GM11168 (cell line): Measurements from ENCODE around the gene OR10V1.

ENCODE experiments used
- in situ Hi-C: fragments of 300-500 bp; cut with MboI; formaldehyde crosslinking; loops from one replicate; pipeline ENCODE4 v1.12.0; 2022; ENCODE audit warnings: low sequenced_read_pairs; ENCODE audit not compliant: unreplicated experiment

The OR10V1 gene

DNA sequence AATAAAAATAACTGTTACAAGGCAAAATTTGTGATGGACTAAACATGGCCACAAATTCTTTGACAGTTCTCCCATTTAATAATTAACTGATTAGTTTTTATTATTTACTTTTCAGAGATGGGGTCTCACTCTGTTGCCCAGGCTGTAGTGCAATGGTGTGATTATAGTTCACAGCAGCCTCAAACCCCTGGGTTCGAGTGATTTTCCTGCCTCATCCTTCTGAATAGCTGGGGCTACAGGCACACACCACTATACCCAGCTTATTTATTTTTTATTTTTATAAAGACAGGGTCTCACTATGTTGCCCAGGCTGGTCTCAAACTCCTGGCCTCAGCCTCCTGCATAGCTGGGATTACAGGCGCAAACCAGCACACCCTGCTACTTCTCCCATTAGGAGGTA, 40.4 kb downstream of the OR10V1 start:
- in situ Hi-C loops: no loop called here

DNA sequence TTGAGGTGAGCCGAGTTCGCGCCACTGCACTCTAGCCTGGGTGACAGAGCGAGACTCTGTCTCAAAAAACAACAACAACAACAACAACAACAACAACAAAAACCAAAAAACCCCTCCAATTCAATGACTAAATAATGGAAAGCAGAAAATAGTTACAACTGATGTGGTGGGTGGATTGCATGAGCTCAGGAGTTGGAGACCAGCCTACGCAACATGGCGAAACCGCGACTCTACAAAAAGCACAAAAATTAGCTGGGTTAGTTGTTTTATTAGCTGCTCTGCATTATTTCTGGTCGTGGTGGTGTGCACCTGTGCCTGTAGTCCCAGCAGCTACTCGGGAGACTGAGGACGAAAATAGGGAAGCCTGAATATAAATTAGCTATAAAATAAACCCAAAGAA, 42.2 kb downstream of the OR10V1 start:
- in situ Hi-C loops: no loop called here

DNA sequence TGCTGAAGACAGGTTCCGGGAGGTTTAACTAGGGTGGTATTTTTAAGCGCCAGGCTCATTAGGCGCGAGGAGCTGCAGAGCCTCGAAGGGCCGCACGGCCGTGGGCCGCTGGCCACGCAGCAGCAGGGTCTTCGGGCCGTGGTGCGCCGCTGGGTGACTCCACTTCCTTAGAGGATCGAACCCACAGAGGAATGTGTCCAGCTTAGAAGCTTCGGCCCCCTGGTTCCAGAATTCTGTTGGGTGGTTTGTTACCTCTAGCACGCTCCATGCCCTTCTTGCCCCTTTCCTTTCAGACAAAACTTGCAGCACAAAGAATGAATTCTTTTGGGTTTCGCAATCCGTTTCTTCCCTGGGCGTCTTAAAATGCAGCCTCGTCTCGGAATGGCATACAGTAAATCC, 44.0 kb downstream of the OR10V1 start:
- in situ Hi-C loops: loop anchor here (10.0 kb wide), 1 partner anchor 115 kb away; no protein-coding TSS in a partner anchor

DNA sequence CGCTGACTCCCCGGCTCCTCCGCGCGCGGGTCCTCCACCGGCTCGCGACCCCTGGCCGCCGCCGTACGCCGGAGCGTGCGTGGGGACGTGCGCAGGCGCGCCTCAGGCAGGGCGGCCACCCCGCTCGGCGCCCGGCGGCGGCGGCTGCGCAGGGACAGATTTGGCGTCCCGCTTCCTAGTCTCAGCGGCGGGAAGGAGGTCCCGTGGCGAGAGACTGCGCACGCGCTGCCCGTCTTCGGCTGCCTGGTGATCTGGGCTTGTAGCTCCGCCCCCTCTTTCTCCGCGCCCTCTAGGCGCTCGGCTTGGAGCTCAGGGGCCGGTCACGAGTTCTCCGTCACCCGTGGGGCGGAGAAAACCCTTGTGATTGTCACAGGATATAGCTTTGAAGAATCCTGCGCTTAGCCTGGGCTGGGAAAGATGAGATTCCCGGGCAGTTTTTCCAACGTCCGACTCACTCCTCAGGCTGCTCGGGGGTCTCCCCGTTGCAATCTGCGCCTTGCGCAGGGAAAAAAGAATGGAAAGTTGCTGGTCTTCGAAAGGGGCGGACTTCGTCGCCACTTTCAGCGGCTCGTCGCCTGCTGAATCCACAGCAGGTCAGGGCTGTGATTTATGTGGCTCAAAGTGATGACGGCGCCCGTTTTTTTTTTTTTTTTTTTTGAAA, 44.6 kb downstream of the OR10V1 start, which contains the start of gene PATL1:
Gene PATL1, minus strand, starts transcription at position 88 of the 661 bp plus-strand sequence. CDS start 142 bp downstream, outside the sequence.
- in situ Hi-C loops: loop anchor here (10.0 kb wide), 1 partner anchor 114 kb away; no protein-coding TSS in a partner anchor

DNA sequence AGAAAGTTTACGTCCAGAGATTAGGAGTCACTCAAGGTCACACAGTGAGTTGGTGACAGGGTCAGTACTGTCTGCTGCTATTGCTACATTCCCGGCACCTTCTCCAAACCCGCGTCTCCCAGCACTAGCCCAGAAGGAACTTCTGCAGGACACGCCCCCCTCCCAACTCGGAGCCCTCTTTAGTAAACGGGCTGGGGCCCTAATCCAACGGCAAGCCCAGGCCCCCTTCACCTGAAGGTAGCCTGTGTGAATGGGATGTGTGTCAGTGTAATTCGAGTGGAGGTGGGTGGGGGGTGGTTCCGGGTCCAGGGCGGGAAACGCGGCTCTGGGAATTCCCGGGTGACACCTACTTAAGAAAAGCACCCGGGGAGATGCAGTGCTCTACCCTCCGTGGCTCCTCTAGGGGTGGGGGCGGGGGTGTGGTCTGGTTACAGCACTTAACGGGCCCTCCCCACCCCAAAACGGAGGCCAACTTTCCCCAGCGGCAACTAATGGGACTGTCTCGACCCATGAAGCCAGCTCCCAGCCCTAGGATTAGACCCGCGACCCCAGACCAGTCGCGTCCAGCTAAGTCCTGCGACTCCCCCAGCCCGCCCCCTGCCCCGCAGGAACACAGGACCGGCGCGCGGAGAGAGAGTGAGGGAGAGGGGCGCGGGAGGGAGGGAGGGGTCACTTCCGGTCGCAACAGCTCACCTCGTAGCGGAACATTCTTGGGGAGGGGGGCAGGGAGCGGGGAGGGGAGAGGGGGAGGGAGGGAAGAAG, 45.3 kb downstream of the OR10V1 start:
- in situ Hi-C loops: loop anchor here (10.0 kb wide), 1 partner anchor 114 kb away; no protein-coding TSS in a partner anchor

DNA sequence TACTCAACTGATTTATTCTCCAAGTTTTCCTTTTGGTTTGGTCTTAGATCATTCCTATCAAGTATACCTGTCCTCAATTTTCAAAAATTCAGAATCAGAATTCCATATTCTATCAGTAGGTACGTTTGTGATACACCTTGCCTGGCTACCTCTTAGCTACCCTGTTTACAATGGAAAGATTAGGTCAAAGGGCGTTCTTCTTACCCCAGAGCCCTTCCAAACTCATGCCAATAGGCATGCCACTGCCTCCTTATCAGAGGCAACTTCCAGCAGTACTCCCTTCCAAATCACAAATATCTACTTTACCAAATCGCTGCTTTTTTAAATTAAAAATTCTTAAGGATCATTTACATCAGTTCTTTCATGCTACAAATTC, 45.8 kb downstream of the OR10V1 start:
- in situ Hi-C loops: loop anchor here (10.0 kb wide), 1 partner anchor 113 kb away; no protein-coding TSS in a partner anchor

DNA sequence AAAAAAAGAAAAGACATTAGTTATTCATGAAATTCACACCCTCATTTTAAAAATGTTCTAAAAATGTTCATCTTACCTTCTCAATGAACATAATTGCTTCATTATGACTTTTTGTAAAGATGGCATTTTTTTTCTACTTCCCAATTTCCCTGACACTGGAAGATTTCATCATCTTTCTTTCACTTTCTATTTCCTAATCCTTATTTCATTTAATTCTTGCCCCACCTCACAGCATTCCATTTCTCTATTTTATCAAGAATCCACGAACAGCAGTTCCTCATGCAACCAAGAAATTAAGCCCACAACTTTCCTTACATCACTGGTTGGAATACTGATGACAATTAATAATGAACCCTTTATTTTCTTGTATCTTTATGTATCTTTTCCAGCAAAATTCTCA, 46.7 kb downstream of the OR10V1 start:
- in situ Hi-C loops: loop anchor here (10.0 kb wide), 1 partner anchor 112 kb away; no protein-coding TSS in a partner anchor
